AML-193 (cell line): Measurements from ENCODE around the gene ECSCR.
A peak's percentile ranks its signal among the peaks of the same experiment; 100 is the strongest.

Experiments
- DNase-seq, 2 experiments: peaks; one replicate each; lab custom pipeline; 2025; lab: John Stamatoyannopoulos, UW

Gene ECSCR

DNA sequence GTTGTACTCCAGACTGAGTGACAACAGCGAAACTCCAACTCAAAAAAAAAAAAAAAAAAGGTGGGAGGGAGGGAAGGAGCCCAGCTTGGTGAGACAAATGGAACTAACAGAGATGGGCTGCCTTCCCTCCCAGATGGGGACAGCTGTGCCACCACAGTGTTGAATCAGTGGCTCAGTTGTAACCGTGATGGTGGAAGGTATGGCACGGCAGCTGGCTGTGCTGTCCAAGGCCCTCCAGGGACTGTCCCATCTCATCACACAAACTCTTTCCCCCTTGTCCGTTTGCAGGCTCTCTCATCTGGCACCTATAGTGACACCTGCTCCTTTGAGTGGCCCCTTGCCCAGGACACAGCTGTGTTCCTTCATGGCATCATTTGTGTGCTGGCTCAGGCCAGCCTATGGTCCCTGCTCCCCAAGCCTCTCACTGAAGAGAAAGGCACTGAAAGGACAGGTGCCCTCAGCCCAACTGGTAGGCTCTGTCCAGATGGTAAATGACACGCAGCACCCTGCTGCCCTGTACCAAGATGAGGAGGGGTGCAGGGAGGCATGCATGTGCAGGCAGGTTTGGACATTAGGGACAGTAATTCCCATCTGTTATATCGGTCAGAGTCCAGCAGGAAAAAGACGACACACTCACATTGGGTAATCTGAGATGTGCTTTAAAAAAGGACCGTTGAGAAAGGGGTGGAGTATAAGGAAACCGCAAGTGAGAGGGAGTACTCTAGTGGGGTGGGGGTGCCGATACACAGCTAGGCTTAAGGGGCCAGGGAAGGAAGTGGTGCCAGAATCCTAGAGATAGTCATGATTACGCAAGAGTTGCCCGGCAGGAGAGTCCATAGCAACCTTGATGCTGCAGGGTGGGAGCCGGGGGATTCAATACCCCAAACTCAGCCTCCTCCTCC is 12.6 kb upstream of the ECSCR start:
- DNase-seq = peak; percentile 95 to 97

GRCh38 chr5:139473565-139473964 is 11.0 kb upstream of the ECSCR start:
- no peak for DNase-seq

DNA sequence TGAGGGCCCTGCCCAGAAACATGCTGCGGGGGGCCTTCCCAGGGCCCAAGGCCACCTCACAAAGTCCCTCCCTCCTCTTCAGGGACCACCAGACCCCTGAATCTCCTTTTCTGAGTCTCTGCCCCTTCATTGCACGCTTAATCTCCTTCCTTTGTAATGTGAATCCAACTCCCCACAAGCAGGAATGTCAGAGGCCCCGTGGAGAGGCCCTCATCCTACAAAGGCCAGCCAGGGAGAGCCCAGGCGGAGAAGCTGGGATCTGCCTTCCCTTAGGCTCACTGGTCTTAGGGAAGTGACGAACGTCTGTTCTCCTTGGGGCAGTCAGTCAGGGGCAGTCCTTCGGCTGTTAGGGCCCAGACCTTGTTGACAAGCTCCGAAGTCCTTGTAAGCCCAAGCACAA is 10.6 kb upstream of the ECSCR start:
- no peak for DNase-seq

GRCh38 chr5:139472386-139473030 is 10.0 kb upstream of the ECSCR start:
- DNase-seq = no peak

GRCh38 chr5:139470821-139471300 is 8.3 kb upstream of the ECSCR start, which contains the start of gene SMIM33:
SMIM33 (plus strand) TSS chr5:139471004; CDS start chr5:139471122, 118 bp downstream.
- DNase-seq = peak; percentile 43 to 46

DNA sequence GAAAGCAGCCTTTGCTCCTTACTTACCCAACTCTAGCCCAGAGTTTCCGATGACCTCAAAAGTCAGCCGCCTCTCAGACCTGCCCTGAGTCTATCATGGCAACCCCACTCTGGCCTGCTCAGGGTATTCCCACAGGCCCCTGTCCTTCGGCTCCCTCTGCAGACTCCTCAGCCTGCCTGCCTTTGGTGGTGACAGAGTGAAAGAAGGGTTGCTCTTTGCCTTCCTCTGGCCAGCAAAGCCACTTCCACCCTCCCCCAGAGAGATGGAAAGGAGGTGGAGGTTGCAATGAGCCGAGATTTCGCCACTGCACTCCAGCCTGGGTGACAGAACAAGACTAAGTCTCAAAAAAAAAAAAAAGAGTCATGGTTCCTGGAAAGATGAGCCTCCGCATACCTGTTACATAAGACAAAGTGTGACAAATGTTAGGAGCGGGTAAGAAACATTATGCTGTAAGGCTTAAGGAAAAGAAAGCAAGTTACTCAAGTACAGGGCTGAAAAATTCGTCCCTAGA is 5.9 kb upstream of the ECSCR start:
- DNase-seq = peak; percentile 74 to 80

- no peak for DNase-seq
These were observed 845 bp downstream of the ECSCR start for GRCh38 chr5:139461698-139462097.

DNA sequence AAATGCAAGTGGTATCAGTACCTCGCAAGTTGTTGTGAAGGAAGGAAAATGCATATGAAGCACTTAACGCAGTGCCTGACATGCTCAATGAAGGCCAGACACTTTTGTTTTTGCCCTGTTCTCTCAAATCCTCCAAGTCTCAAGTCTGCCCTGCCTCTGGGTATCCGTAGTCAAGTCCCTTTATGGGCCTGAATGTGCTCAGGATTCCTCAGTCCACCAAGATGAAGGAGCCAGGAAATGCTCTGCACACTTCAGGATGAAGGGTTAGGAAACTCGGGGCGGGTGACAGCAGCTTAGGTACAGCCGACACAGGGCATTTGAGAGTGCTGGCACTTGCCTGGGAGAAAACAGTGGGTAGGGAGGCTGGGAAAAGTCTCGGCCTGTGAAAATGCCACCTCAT is 1.4 kb downstream of the ECSCR start:
- no peak for DNase-seq

GRCh38 chr5:139460455-139460854 is 2.1 kb downstream of the ECSCR start:
- no peak for DNase-seq

DNA sequence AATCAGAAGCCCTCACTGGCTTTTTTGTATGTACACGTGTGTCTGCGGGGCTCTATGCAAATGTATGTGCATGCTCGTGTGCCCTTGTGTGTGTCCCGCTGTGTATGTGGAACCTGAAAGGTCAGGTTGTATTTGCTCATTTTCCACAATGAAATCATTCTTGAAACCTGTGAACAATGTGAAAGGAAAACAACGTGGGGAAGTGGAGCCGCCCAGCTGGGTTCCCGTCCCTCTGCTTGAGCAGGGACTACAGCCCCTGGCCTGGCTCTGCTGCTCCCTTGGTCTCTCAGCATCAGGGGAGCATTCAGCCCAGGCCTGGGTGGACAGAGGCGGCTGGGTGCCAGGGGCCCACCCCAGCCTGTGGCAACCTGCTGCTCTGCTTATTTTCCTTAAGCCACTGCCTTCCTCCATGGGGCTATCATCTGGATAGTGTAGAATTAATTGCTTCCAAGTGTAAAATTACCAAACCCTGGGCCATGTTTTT is 3.0 kb downstream of the ECSCR start:
- DNase-seq = no peak

GRCh38 chr5:139458580-139459407 is 3.7 kb downstream of the ECSCR start:
- peak; percentile 59 to 73 for DNase-seq

DNA sequence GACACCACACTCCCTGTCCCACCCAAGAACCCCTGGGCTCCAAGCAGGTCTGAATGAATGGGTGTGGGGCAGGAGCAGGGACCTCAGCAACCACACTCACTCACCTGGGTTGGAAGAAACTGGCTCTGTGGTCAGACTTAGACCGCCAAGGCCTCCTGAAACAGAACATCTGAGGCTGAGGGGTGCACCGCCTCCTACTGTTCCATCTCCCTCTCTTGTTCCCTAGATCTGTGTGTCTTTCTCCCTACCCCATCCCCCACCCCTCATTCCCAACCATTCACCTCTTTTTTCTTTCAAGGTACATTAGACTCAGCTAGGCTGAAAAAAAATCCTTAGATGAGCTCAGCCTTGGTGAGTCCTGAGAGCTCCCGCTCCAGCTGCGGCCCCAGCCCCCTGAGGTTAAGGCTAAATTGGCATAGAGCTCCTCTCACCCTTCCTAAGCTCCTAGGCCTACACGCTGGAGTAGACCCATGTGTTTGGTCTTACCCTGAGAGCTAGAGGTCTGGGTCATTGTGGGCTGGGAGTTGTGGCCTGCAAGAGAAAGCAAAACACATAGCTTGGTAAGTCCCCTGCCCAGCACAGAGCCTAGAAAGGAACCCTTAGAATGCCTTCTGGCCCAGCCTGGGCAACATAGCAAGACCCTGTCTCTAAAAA is 4.8 kb downstream of the ECSCR start:
- no peak for DNase-seq

GRCh38 chr5:139457241-139457640 is 5.3 kb downstream of the ECSCR start:
- no peak for DNase-seq

DNA sequence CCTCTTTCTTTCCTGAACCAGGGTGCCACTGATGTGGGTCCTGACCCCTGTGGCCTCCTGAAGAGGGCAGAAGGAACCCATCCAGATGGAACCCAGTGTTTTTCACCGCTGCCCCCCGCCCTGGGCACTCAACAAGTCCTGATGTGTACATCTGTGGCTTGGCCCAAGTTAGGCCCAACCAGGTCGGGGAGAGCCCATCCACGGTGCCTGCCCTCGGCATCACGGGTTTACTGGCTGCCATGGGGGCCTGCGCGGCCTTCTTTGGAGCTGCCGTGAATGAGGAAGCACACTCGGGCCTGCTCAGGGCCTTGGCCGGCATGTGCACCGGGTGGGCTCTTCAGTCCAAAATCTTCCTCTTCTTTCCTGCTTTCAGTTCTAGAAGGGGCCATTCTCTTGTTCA is 5.8 kb downstream of the ECSCR start:
- DNase-seq = no peak

- DNase-seq = no peak
These were observed 7.8 kb downstream of the ECSCR start for GRCh38 chr5:139454568-139455290.

DNA sequence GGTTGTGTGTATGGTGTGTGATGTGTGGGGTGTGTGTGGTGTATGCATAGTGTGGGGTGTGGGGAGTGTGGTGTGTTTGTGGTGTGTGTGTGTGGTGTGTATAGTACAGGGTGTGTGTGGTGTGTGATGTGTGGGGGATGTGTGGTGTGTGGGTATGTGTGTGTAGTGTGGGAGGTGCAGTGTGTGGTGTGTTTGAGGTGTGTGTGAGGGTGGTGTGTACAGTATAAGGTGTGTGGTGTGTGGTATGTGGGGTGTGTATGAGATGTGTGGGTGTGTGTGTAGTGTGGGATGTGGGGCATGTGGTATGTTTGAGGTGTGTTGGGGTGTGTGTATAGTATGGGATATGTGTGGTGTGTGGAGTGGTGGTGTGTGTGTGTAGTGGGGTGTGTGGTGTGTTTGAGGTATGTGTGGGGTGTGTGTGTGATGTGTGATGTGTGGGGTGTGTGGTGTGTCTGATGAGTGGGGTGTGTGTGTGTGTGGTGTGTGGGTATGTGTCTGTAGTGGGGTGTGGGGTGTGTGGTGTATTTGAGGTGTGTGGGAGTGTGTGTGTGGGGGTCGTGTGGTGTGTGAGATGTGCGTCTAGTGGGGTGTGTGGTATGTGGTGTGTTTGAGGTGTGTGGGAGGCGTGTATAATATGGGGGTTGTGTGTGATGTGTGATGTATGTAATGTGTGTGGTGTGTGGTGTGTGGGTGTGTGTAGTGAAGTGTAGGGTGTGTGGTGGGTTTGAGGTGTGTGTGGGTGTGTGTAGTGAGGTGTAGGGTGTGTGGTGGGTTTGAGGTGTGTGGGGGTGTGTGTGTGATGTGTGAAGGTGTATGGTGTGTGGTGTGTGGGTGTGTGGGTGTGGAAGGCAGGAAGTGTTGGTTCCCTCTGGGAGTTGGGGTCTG is 8.6 kb downstream of the ECSCR start:
- DNase-seq = no peak

GRCh38 chr5:139451878-139452660 is 10.5 kb downstream of the ECSCR start:
- no peak for DNase-seq

DNA sequence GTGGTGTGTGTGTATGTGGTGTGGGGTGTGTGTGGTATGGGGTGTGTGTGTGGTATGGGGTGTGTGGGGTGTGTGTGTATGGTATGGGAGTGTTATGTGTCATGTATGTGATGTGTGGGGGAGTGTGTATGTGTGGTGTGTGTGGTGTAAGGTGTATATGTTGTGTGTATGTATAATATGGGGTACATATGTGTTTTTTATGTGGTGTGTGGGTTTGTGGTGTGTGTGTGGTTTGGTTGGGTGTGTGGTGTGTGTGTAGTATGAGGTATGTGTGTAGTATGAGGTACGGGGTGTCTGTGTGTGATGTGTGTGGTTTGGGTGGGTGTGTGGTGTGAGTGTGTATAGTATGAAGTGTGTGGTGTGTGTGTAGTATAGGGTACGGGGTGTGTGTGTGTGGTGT is 11.4 kb downstream of the ECSCR start:
- DNase-seq = no peak
